CD4-positive, alpha-beta T cell treated with Interleukin-2 at 100 ng/mL for 4 hours (primary cell): ENCODE data around the gene PTDSS2.
A peak's percentile ranks its signal among the peaks of the same experiment; 100 is the strongest.
"Not testable (repeated sequence)": the region's sequence is repeated elsewhere in the genome, so short reads cannot be mapped to it uniquely, and the experiment has no call there.

Experiments
- DNase-seq: peaks from one replicate; pipeline ENCODE4 v3.0.0-alpha.2; 2020; ENCODE audit warnings: low spot score

PTDSS2 gene

DNA sequence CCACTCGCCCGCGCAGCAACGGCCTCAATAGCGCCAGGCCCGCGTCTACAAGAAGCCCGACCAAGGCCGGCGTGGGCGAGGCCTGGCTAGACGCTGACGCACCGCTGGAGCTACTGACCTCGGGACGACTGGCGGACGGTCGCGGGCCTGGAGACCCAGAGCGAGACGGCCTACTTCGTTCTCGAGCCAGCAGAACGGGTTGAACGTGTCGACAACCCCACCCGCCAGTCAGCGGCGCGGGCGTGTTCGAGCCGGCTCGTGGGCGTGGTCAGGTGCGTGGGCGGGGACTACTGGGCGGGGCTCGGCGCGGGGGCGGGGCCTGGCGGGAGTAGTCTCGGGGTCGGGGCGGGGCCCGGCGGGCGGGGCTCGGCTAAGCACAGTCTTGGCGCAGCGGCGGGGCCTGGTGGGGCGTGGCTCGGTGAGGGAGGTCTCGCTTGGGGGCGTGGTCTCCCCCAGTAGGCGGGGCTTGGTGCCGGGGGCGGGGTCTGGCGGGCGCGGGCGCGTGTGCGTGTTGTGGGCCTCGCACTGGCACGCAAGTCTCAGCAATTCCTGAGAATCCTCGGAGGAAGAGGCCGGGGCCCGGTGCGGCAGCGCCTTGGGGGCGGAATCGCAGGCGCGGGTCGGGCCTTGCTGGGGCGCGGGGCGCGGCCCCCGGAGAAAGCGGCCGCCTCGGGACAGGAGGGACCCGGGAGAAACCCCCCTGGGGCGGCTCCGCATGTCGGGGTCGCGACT, 57.1 kb downstream of the PTDSS2 start, which contains the start of gene RNH1:
Gene RNH1, minus strand, starts transcription at position 248 of the 732 bp plus-strand sequence. CDS start 5,080 bp downstream, outside the sequence.
- DNase-seq = peak; percentile 98

DNA sequence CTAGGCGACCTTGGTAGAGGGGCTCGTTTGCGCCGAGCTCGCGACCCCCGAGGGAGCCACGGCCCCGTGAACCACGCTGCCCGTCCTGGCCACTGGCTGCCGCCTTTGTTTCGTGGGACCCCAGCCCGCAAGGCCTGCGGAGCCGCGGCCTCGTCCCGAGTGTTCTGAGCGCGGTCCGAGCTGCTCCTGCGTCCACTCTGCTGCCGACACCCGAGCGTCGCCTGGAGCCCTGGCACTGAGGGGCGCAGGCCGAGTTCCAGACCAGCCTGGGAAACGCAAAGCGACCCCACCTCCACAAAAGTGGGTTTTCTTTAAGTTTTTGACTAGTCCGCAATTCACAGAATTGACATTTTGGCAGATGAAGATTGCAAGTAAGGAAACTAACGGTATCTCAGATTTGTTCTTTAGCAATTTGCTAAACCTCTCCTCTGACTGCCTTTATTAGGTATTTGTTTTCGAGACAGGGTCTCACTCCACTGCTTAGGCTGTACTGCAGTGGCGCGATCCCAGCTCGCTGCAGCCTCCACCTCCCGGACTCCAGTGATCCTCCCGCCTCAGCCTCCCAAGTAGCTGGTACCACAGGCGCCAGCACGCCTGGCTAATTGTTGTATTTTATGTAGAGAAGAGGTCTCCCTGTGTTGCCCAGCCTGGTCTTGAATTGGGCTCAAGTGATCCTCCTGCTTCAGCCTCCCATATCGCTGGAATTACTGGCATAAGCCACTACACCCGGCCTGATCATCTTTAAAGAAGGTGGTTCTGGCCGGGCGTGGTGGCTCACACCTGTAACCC, 57.8 kb downstream of the PTDSS2 start:
- no peak for DNase-seq

DNA sequence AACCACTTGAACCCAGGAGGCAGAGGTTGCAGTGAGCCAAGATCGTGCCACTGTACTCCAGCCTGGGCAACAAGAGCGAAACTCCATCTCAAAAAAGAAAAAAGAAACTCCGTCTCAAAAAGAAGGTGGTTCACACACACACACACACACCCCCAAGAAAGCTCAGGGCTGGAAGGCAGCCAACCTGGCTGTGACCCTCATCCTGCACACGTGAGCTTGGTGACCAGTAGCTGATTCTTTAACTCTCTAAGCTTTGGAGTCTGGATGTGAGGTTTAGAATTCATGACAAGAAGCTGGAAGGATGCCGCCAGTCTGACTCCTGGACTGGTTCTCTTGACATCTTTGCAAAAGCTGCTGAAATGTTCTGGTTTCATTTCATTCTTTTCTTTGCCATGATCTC, 58.9 kb downstream of the PTDSS2 start:
- no peak for DNase-seq

DNA sequence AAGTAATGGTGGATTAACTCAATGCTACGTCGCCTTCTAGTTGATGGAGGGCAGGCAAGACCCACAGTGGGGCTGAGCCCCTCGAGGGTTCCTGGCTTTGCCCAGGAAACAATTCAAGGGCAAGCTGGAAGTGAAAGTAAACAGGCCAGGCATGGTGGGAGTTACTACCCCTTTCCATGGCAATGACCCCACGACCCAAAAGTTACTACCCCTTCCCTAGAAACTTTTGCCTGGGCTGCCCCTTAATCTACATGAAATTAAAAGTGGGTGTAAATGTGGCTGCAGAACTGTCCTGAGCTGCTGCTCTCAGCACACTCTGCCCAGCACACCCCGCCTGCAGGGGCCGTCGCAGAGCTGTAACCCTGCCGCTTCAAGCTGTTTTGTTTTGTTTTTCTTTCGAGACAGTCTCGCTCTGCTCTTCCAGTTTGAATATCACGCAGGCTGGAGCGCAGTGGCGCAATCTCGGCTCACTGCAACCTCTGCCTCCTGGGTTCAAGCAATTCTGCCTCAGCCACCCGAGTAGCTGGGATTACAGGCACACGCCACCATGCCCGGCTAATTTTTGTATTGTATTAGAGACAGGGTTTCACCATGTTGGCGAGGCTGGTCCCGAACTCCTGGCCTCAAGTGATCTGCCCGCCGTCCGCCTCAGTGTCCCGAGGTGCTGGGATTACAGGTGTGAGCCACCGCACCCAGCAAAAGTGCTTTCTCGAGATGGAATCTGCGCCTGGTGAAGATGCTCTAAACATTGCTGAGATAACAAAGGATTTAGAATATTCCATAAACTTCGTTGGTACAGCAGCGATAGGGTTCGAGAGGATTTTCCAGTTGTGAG, 62.9 kb downstream of the PTDSS2 start:
- no peak for DNase-seq

DNA sequence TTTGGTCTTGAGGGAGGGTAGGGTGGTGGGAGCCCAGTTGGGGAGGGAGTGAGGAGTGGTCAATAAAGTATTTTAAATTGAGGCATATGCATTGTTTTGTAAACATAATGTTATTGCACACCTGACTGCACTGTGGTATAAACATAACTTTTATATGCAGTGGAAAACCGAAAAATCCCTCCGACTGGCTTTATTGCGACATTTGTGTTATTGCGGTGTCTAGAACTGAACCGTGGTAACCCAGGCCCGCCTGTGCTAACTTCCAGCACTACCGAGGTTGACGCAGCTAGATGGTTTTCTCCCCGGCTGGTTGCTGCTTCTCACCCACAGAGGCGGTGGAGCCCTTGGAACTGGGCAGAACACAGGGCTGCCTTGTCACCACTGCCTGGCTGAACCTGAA, 64.5 kb downstream of the PTDSS2 start:
- no peak for DNase-seq

DNA sequence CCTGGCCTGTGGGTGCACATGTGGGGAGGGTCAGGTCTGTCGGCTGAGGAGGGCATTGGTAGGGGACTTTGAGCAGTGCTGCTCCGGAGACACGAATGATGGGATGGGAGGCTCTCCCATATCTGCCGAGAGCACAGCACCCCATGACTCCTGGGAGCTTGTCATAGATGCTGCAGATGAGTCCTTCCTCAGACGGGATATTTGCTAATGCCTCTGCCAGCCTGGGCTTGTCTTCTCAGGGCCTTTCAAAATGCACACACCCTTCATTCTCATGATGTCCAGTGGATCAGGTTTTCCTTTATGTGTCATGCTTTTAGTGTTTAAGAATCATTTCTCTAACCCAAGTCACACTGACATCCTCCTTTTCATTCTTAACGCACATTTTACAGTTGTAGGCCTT, 65.1 kb downstream of the PTDSS2 start:
- DNase-seq = no peak

DNA sequence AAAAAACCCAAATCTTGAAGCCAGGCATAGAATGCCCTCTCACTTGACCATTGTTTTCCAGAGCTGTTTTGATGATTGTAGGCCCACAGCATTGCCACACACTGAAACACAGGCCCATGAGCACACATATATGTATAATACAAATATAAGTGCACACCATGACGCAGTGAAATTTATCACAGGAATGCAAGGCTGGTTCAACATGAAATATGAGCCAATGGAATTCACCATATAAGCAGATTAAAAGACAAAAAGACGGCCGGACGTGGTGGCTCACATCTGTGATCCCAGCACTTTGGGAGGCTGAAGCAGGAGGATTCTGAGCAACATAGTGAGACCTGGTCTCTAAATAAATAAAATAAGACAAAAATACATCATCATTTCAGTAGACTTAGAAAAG, 66.3 kb downstream of the PTDSS2 start:
- DNase-seq = no peak

DNA sequence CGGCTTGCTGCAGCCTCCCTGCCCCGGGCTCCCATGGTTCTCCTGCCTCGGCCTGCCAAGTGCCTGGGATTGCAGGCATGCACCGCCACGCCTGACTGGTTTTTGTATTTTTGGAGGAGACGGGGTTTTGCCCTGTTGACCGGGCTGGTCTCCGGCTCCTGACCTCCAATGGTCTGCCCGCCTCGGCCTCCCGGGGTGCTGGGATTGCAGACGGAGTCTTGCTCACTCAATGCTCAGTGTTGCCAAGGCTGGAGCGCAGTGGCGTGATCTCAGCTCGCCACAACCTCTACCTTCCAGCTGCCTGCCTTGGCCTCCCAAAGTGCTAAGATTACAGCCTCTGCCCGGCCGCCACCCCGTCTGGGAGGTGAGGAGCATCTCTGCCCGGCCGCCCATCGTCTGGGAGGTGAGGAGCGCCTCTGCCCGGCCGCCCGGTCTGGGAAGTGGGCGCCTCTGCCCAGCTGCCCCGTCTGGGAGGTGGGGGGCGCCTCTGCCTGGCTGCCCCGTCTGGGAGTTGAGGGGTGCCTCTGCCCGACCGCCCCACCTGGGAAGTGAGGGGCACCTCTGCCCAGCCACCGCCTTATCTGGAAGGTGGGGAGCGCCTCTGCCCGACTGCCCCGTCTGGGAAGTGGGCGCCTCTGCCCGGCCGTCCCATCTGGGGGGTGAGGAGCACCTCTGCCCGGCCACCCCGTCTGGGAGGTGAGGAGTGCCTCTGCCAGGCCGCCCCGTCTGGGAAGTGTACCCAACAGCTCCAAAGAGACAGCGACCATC, 67.0 kb downstream of the PTDSS2 start:
- DNase-seq = not testable (repeated sequence)

DNA sequence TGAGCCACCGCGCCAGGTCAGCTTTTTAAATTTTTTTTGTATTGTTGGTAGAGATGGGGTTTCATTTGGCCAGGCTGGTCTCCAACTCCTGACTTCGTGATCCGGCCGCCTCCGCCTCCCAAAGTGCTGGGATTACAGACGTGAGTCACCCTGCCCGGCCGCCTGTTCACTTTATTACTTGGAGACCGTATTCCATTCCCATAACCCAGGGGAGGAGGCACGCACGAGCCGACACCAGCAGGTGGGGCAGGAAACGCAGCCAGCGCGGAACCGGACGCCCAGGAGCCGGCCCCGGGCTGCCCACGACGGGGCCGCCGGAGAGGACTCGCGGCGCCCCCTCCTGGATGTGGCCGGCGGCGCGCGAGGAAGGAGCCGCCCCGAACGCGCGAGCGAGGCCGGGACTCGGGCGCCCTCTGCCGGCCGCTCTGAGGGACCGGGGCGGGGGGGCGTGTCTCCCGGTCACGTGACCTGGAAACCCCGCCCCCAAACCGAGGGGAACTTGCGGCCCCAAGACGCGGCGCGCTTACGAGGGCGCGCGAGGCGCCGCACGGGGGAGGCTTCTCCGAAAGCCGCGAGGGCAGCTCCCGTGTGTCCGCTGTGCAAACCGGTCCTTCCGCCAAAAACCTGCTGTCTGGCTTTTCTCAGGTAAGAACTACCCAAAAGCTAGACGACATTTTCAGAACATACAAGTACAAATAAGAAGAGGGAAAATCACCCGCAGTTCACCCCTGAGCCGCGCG, 68.6 kb downstream of the PTDSS2 start:
- peak; percentile 83 for DNase-seq

DNA sequence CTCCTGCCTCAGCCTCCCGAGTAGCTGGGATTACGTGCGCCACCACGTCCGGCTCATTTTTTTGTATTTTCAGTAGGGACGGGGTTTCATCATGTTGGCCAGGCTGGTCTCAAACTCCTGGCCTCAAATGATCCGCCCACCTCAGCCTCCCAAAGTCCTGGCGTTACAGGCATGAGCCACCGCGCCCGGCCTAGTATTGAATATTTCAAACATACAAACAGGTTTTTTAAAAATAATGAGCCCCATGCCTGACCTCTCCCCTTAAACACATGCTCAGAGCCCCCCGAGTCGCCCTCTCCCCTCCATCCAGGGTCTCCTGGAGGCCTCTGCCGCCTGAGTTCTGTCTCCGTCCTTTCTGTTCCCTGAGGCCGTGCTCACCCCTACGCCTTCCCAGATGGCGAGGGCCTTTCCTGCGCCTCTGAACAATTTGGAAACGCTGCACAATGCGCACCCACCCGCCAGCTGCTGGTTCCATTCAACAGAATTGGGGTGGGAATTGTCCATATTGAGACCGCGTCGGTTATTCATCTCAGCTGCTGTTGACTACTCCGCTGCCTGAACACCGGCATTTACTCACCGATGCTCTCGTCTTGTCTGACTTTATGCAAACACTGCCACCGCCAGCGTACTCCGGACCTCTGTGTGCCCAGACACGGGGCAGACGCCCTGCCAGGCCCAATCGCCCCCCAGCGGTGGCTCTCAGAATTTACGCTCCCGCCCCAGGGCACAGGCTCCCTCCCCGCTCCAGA, 70.5 kb downstream of the PTDSS2 start:
- no peak for DNase-seq

DNA sequence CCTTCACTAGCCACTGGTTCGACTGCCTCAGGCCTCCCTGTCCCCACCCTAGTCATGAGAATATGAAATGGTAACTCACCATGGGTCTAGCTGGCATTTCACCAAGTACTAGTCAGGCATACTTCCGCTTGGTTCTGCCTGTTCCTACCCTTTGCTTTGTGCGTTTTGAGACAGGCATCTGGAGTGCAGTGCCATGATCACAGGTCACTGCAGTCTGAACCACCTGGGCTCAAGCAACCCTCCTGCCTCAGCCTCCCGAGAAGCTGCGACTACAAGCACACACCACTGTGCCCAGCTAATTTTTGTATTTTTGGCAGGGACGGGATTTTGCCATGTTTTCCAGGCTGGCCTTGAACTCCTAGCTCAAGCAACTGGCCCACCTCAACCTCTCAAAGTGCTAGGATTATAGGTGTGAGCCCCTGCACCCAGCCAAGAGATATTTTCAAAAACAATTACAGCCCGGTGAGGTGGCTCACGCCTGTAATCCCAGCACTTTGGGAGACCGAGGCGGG, 71.2 kb downstream of the PTDSS2 start:
- no peak for DNase-seq

DNA sequence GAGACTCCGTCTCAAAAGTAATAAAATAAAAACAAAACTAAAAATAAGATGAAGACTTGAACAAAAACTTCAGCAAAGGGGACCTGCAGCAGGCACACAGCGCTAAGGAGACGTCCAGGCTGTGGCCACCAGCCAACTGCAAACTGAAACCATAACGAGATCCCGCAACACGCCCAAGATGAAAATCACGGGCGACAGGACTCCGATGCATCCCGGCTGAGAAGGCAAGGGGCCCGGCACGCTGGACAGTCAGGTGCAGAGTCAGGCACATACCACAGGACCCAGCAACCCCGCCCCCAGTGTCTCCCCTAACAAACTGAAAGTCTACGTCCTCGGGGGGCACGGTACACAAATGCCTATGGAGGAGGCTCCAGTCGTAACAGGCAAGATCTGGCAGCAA, 76.1 kb downstream of the PTDSS2 start:
- DNase-seq = no peak

DNA sequence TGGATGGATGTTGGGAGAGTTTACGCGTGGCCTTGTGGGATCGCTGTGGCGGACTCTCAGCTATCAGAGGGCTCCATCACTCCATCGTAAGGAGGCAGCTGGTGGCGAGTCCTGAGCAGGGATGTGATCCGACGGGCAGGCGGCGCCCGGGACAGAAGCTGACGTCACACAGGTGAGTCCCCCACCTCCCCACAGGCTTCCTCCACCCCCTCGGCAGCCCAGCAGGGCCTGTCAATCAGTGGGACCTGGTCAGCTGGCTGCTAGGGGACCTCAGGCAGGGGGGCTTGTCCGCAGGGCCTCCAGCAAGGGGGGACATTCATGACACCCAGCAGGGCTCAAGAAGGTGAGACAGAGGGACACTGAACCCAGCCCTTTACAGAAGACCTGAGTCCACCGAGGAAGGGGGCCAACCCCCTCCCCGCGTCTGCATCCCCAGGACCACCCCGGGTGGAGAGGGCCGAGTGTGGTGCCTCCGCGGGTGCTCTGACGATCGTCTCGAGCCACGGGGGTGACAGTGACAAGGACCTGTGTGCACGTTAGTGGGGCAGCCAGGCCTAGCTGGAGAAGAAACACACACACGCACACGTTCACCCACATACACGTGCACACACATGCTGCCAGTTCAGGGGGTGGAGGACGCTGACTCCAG, 78.2 kb downstream of the PTDSS2 start:
- no peak for DNase-seq

DNA sequence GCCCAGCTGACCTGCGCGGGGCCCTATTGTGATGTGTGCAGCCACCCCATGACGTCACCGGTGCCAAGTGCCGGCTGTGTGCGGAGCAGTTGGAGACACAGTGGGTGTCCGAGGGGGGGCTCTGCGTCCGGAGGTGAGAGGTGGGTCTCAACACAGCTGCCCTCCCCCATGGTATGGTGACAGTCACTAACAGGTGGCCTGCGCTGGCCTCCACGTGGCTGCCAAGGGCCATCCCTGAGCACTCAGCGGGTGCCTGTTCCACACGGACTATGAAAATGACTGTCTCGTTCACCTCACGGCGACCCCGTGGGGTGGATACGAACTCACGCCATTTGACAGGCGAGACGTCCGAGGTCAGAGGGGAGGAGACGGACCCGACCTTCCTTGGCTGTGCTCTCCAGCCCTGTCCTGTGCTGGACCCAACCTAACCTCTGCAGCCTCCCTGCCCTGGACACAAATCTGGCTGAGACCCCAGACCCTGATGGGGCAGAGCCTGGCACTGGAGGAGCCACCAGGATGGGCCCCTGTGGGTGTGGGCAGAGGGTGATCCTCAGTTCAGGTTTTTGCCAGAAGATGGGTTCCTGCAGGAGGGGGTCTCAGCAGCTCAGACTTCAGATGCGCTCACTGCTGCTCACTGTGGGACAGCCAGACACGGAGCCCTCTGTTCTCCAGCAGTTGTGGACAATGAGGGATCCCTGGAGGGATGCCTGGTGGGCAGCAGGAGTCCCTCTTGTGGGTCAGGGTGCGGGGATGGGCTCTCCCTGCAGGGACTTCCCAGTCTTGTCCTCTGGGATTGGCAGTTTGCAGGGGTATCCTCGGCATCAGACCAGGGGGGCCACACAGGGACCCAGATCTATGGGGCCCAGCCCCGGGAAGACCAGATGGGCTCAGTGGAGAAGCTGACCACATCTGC, 79.0 kb downstream of the PTDSS2 start:
- no peak for DNase-seq

DNA sequence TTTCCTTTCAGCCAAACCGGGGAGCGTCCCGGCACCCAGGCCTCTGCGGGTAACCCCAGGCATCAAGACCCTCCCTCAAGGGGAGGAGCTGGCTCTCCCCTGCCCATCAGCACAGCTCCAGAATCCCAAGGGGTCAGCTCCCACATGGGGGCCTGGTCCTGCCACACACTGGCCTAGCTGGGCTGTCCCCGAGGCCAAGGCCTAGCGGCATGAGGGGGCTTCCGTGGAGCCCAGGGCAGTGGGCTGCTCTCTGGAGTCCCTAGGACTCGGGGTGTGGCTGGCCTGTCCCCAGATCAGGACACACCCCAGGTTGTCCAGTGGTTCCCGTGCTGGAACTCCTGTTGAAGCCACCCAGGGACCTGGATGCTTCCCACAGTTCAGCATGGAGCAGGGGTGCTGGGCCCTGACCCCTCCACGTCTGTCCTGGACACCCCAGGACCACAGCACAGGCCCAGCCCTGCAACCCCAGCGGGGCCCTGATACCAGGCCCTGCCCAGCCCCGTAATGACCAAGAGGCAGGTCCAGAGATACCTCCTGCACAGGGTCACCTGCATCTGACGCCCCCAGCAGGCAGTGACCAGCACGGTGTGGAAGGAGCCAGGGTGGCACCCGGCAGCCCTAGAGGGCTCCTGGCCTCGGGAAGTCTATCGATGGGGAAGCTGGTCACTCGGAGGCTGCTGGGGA, 79.8 kb downstream of the PTDSS2 start:
- DNase-seq = no peak

DNA sequence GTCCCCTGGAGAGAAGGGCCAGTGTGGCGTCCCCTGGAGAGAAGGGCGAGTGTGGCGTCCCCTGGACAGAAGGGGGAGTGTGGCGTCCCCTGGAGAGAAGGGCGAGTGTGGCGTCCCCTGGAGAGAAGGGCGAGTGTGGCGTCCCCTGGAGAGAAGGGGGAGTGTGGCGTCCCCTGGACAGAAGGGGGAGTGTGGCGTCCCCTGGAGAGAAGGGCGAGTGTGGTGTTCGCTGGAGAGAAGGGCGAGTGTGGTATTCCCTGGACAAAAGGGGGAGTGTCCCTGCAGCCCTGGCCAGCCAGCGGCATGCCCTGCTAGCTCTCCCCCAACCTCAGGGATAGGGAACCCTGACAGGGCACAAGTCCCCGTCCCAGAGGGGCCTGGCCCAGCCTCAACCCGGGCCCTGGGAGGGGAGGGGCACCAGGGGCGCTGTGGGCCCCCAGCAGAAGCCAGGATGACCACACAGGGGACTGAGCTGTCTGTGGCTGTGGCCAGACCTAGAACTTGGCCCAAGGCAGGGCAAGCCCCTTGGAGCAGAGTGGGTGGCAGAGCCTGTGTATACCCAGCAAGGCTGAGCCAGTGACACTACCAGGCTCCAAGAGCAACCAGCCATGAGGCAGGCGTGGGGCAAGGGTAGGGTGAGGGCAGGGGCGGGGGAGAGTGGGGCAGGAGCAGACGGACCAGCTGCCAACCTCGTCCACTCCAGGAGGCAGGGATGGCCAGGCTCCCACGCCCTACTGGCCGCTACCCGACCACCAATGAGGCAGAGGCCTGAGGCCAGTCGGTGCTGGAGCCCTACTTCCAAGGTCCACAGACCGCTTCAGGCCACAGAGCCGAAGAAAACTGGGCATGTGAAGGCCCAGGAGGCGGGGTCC, 81.1 kb downstream of the PTDSS2 start:
- DNase-seq = no peak
